ENCODE data around the gene ANKRD40CL. TPM values are rescaled to one million over a fixed set of nuclear protein-coding genes. Genes with fewer than 3 reads are reported as not detected.
"Not testable (repeated sequence)": the region's sequence is repeated elsewhere in the genome, so short reads cannot be mapped to it uniquely, and the experiment has no call there.

The ANKRD40CL gene
- total and polyA plus RNA-seq, 7 experiments from 2014 or later: not detected

- DNase-seq (no peak), ATAC-seq (no peak)
- ChIA-PET POLR2A (interaction anchor here (0.8 to 1.2 kb wide), 3 partner anchors 18 to 306 kb away, joined by 3 to 4 read pairs (median 3); partner anchors contain the start of gene ANKRD40), CTCF (interaction anchor here (0.7 to 1.5 kb wide), 2 partner anchors 57 to 355 kb away, joined by 3 read pairs; no protein-coding TSS in a partner anchor)
- Histone ChIP-seq H3K36me3 (ENCODE audit: control insufficient read depth in 2 of 3, insufficient read depth in 3 of 3, low read length in 3 of 3) (peaks cover 0 to 6% (median 4%) of the 10 kb centered on the region in 3 experiments), H3K4me1 (ENCODE audit: control insufficient read depth in 2 of 2, insufficient read depth in 2 of 2, low read length in 2 of 2) (peaks cover 60 to 62% of the 10 kb centered on the region in 2 donors), H3K4me3 (ENCODE audit: low read length) (no peak overlapping the region), H3K27ac (ENCODE audit: low read depth, low read length) (no peak overlapping the region), H3K27me3 (ENCODE audit: control insufficient read depth in 2 of 2, insufficient read depth in 2 of 2, low read length in 2 of 2) (no peaks in the 10 kb centered on the region), H3K9me3 (ENCODE audit: control insufficient read depth in 2 of 3, low read length in 3 of 3) (no peaks in the 10 kb centered on the region)
- intact Hi-C loops (cut with micrococcal nuclease): no loop called here
- peaks cover 0 to 9% (median 8%) of the 10 kb centered on the region in 5 donors for H3K36me3 Mint-ChIP-seq
- no peaks in the 10 kb centered on the region for H3K9me3 Mint-ChIP-seq
- H3K4me1 Mint-ChIP-seq: peaks cover 37 to 87% (median 67%) of the 10 kb centered on the region in 7 donors
- H3K27ac Mint-ChIP-seq: no peak overlapping the region
- H3K27me3 Mint-ChIP-seq: no peaks in the 10 kb centered on the region
- peak overlapping the region in 6 of 10 donors; percentile 29 to 57 (median 42) for H3K4me3 Mint-ChIP-seq
Observed at GRCh38 chr17:50725769-50726655, 41.3 kb downstream of the ANKRD40CL start.

GRCh38 chr17:50724622-50725021 lies 42.7 kb downstream of the ANKRD40CL start:
- H3K4me3 ChIP-seq (ENCODE audit: low read length); H3K36me3 Mint-ChIP-seq; ATAC-seq; H3K27ac ChIP-seq (ENCODE audit: low read depth, low read length); CTCF ChIA-PET; H3K27me3 Mint-ChIP-seq; DNase-seq; H3K9me3 Mint-ChIP-seq; H3K27me3 ChIP-seq (ENCODE audit: control insufficient read depth in 2 of 2, insufficient read depth in 2 of 2, low read length in 2 of 2); H3K9me3 ChIP-seq (ENCODE audit: control insufficient read depth in 2 of 3, low read length in 3 of 3); intact Hi-C loops (cut with micrococcal nuclease); H3K27ac Mint-ChIP-seq: not testable (repeated sequence)
- Histone ChIP-seq H3K4me1 (ENCODE audit: control insufficient read depth in 2 of 2, insufficient read depth in 2 of 2, low read length in 2 of 2) (peaks cover 49 to 55% of the 10 kb centered on the region in 2 donors), H3K36me3 (ENCODE audit: control insufficient read depth in 2 of 3, insufficient read depth in 3 of 3, low read length in 3 of 3) (peaks cover 0 to 10% (median 4%) of the 10 kb centered on the region in 3 experiments)
- H3K4me1 Mint-ChIP-seq: peaks cover 37 to 77% (median 60%) of the 10 kb centered on the region in 7 donors
- peak overlapping the region in 6 of 10 donors; percentile 1 to 89 (median 32) for H3K4me3 Mint-ChIP-seq
- POLR2A ChIA-PET: interaction anchor here (0.6 kb wide), 1 partner anchor 1810 kb away, joined by 3 read pairs; no protein-coding TSS in a partner anchor

DNA sequence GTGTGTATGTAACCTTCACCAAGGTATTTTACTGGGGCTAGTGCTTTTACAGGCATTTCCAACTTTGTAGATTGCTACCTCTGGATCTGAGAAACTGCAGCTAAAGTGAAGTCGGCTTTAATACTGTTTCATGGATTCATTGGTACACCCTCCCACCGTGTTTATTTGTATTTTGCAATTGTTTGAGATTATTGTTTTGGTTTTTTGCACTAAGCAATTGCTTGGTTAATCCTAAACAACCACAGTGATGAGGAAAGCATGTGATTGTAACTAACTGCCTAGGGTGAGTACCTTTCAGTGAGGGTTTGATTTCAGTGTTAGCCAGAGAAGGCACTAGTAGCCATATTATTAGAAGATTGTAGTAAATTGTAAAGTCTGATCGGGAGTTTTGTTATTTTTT lies 44.6 kb downstream of the ANKRD40CL start:
- no peak overlapping the region for H3K4me3 ChIP-seq (ENCODE audit: low read length)
- intact Hi-C loops (cut with micrococcal nuclease): no loop called here
- H3K4me1 Mint-ChIP-seq: peaks cover 29 to 63% (median 47%) of the 10 kb centered on the region in 7 donors
- no peaks in the 10 kb centered on the region for H3K27me3 Mint-ChIP-seq
- ATAC-seq (no peak), DNase-seq (no peak)
- peaks cover 0 to 13% (median 8%) of the 10 kb centered on the region in 5 donors for H3K36me3 Mint-ChIP-seq
- peaks cover 44 to 46% of the 10 kb centered on the region in 2 donors for H3K4me1 ChIP-seq (ENCODE audit: control insufficient read depth in 2 of 2, insufficient read depth in 2 of 2, low read length in 2 of 2)
- H3K27me3 ChIP-seq (ENCODE audit: control insufficient read depth in 2 of 2, insufficient read depth in 2 of 2, low read length in 2 of 2): no peaks in the 10 kb centered on the region
- peak overlapping the region in 5 of 9 donors; percentile 7 to 74 (median 36) for H3K27ac Mint-ChIP-seq
- POLR2A ChIA-PET: interaction anchor here (1.4 kb wide), 1 partner anchor 14 kb away, joined by 4 read pairs; no protein-coding TSS in a partner anchor
- no peak overlapping the region for H3K27ac ChIP-seq (ENCODE audit: low read depth, low read length)
- CTCF ChIA-PET: no interaction called here
- H3K9me3 Mint-ChIP-seq: no peaks in the 10 kb centered on the region
- peak overlapping the region in 9 of 10 donors; percentile 58 to 99 (median 78) for H3K4me3 Mint-ChIP-seq
- peaks cover 0 to 10% (median 4%) of the 10 kb centered on the region in 3 experiments for H3K36me3 ChIP-seq (ENCODE audit: control insufficient read depth in 2 of 3, insufficient read depth in 3 of 3, low read length in 3 of 3)
- H3K9me3 ChIP-seq (ENCODE audit: control insufficient read depth in 2 of 3, low read length in 3 of 3): no peaks in the 10 kb centered on the region

DNA sequence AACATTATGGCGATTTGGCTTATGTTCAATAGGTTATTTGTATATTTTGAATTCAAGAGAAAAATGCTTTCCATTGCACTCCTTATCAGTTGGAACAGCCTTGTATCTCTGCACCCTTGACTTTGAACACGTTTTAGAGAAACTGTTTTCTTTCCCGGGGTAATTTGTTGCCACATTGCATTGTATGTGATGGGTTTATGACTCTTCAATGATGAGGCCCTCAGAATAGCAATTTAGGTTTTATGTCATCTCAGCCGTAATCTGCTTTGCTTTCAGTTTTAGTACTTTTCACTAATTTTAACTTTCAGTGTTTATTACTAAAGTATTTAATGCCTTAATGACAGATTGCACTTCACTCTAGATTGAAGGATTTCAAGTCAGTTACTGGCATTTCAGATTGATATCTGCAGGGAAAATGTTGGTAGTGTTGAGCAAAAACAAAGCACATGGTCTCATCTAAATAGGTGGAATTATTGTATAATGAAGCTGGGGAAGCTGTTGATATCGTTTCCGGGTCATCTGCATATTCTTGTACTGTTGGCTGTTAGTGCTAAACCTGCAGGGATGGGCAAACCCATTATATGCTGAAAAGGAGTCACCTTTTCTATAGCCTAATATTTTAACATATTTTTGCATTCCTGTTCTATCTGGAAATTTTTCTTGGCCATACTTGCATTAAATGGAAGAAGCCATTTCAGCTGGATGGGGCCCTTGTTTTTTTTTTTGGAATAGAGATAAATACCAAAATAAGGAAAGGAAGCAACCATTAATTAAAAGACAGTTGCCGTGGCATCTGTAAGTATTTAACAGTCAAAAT lies 45.9 kb downstream of the ANKRD40CL start:
- no peaks in the 10 kb centered on the region for H3K27me3 ChIP-seq (ENCODE audit: control insufficient read depth in 2 of 2, insufficient read depth in 2 of 2, low read length in 2 of 2)
- ATAC-seq (no peak), DNase-seq (peak in 6 of 9 donors; percentile 16 to 40 (median 25))
- Mint-ChIP-seq H3K9me3 (no peaks in the 10 kb centered on the region), H3K27me3 (no peaks in the 10 kb centered on the region), H3K36me3 (peaks cover 0 to 9% (median 0%) of the 10 kb centered on the region in 5 donors), H3K4me3 (peak overlapping the region; percentile 84 to 99 (median 98)), H3K4me1 (peaks cover 19 to 50% (median 38%) of the 10 kb centered on the region in 7 donors), H3K27ac (peak overlapping the region; percentile 93 to 100 (median 99))
- peaks cover 0 to 10% (median 0%) of the 10 kb centered on the region in 3 experiments for H3K36me3 ChIP-seq (ENCODE audit: control insufficient read depth in 2 of 3, insufficient read depth in 3 of 3, low read length in 3 of 3)
- H3K4me1 ChIP-seq (ENCODE audit: control insufficient read depth in 2 of 2, insufficient read depth in 2 of 2, low read length in 2 of 2): peaks cover 34 to 39% of the 10 kb centered on the region in 2 donors
- ChIA-PET POLR2A (interaction anchor here (1.0 to 1.5 kb wide), 4 partner anchors 12 to 15 kb away, joined by 3 to 5 read pairs (median 4); no protein-coding TSS in a partner anchor), CTCF (interaction anchor here (0.6 kb wide), 1 partner anchor 16 kb away, joined by 5 read pairs; no protein-coding TSS in a partner anchor)
- H3K9me3 ChIP-seq (ENCODE audit: control insufficient read depth in 2 of 3, low read length in 3 of 3): no peaks in the 10 kb centered on the region
- H3K4me3 ChIP-seq (ENCODE audit: low read length): peak overlapping the region; percentile 92
- intact Hi-C loops (cut with micrococcal nuclease): loop anchor here (1.0 to 2.0 kb wide), 3 partner anchors 15 to 539 kb away; partner anchors contain the start of genes MBTD1 (in 1 of the 2), NME1 (in 1 of the 2) and UTP18 (in 1 of the 2)
- peak overlapping the region; percentile 95 for H3K27ac ChIP-seq (ENCODE audit: low read depth, low read length)

DNA sequence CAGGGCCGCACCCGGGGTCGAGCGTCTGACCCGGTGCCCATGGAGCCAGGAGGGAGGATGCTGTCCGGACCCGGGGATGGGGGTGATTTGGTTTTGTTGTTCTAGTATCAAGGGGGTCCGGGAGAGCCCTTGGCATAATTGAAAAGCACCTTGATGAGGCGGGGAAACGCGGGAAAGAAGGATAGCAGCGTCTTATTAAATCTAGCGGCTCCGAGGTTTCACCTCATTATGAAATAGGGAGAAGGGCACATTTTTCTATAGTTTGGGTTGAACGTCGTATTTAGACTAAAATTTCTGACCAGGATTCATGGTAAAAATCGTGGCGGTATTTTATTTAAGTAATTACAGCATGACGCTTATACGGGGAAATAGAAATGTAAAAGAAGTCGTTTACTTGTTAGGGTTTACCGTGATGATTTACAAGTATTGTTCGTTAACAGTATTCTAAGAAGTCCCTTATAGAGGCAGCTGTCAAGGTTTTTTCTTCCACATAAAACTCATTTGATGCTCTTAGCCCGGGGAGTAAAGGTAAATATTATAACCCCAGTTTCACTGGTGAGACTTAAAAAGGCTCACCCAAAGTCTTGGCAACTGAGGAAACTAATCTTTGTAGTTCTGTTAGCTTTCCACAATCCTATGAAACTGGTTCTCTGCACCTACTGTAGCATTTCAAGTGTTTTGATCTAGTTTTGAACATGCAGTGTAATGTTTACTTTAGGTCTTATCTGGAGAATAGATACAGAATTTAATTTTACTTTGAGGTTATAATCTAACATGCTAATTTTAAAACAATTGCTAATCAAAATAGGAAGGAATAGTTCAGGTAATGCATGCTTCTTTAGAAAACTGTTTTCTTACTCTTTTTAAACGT lies 47.2 kb downstream of the ANKRD40CL start:
- ChIA-PET CTCF (no interaction called here), POLR2A (interaction anchor here (0.8 to 3.3 kb wide), 5 partner anchors 12 to 541 kb away, joined by 3 to 58 read pairs (median 3); partner anchors contain the start of genes ANKRD40 and XYLT2)
- H3K27me3 Mint-ChIP-seq: no peaks in the 10 kb centered on the region
- intact Hi-C loops (cut with micrococcal nuclease): loop anchor here (1.0 to 2.0 kb wide), 7 partner anchors 12 to 931 kb away; partner anchors contain the start of genes NME1 (in 2 of the 2), KAT7 (in 1 of the 2), MBTD1 (in 1 of the 2) and TOB1 (in 1 of the 2)
- peaks cover 19 to 43% (median 32%) of the 10 kb centered on the region in 7 donors for H3K4me1 Mint-ChIP-seq
- ATAC-seq: no peak
- Histone ChIP-seq H3K27me3 (ENCODE audit: control insufficient read depth in 2 of 2, insufficient read depth in 2 of 2, low read length in 2 of 2) (no peaks in the 10 kb centered on the region), H3K36me3 (ENCODE audit: control insufficient read depth in 2 of 3, insufficient read depth in 3 of 3, low read length in 3 of 3) (peaks cover 0 to 10% (median 0%) of the 10 kb centered on the region in 3 experiments), H3K27ac (ENCODE audit: low read depth, low read length) (peak overlapping the region; percentile 95), H3K4me3 (ENCODE audit: low read length) (peak overlapping the region; percentile 92), H3K4me1 (ENCODE audit: control insufficient read depth in 2 of 2, insufficient read depth in 2 of 2, low read length in 2 of 2) (peaks cover 26 to 31% of the 10 kb centered on the region in 2 donors), H3K9me3 (ENCODE audit: control insufficient read depth in 2 of 3, low read length in 3 of 3) (no peaks in the 10 kb centered on the region)
- H3K4me3 Mint-ChIP-seq: peak overlapping the region; percentile 84 to 99 (median 98)
- no peaks in the 10 kb centered on the region for H3K9me3 Mint-ChIP-seq
- peak in 1 of 9 donors; percentile 25 for DNase-seq
- H3K36me3 Mint-ChIP-seq: peaks cover 0 to 9% (median 0%) of the 10 kb centered on the region in 5 donors
- H3K27ac Mint-ChIP-seq: peak overlapping the region; percentile 93 to 100 (median 99)

Data from naive thymus-derived CD4-positive, alpha-beta T cell (primary cell).